T-helper 1 cell (primary cell): Measurements from ENCODE around the gene CNTD1.

Experiments
- DNase-seq, 5 donors: peaks; one replicate each; pipeline ENCODE4 v3.0.0-alpha.2; 2012 to 2020

The CNTD1 gene

GRCh38 chr17:42779936-42780850 lies 18.5 kb upstream of the CNTD1 start, which contains the start of gene WNK4:
Gene WNK4 (plus strand): TSS chr17:42780610. CDS start chr17:42780699, 89 bp downstream.
- DNase-seq: no peak

DNA sequence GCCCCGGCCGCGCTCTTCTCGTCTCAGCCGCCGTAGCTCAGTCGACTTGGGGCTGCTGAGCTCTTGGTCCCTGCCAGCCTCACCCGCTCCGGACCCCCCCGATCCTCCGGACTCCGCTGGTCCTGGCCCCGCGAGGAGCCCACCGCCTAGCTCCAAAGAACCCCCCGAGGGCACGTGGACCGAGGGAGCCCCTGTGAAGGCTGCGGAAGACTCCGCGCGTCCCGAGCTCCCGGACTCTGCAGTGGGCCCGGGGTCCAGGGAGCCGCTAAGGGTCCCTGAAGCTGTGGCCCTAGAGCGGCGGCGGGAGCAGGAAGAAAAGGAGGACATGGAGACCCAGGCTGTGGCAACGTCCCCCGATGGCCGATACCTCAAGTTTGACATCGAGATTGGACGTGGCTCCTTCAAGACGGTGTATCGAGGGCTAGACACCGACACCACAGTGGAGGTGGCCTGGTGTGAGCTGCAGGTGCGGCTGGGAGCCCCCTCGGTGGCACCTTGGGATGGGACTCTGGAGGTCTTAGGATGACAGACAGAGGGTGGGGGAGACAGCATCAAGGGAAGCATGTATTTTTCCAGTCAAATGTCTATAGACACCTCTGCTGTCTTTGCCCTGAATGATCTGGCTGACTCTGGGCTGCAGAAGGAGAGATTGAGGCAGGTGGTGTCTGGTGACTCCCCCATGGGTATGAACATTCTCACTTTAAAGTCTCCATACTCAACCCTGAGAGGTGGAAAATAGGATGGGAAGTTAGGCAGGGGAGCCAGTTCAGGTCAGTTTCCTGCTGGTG lies 17.6 kb upstream of the CNTD1 start:
- DNase-seq: no peak

DNA sequence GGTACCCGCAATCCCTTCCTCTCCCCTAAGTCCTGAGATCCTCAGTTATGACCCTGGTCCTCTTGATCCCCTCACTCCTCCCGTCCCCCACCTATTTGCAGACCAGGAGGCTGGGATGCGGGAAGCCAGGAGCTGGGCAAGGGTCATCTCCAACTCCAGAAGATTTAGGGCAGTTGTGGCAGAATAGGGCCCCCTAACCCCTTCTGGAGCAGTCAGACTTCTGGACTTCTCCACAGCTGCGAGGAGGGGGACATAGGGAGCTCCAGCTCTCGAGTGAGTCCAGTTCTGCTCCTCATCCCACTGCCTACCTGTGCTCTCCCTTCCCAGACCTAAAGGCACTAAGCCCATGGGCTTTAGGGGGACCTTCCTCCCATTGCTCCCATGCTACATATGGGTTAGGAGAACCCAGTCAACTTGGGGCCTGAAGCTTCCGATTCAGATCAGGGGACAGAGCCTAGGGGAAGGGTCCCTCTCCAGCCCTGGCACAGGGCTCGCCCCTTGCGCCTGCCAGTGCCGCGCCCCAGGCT lies 17.0 kb upstream of the CNTD1 start:
- DNase-seq: no peak

- DNase-seq: no peak
These were observed 16.2 kb upstream of the CNTD1 start for GRCh38 chr17:42782166-42783061.

- no peak for DNase-seq
These were observed 15.4 kb upstream of the CNTD1 start for GRCh38 chr17:42783062-42783790.

GRCh38 chr17:42783791-42784138 lies 14.9 kb upstream of the CNTD1 start:
- no peak for DNase-seq

DNA sequence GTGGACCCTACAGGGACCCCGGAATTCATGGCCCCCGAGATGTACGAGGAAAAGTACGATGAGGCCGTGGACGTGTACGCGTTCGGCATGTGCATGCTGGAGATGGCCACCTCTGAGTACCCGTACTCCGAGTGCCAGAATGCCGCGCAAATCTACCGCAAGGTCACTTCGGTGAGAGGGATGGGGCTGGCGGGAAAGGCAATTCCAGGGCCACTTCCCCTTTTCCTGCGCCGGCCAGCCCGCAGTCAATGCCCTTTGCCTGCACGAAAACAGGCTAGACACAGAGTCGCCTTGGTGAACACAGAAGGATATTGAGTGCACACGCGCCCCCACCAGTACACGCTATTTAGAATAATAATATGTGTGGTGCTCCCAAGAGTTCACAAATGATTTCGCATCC lies 14.3 kb upstream of the CNTD1 start:
- DNase-seq: no peak

DNA sequence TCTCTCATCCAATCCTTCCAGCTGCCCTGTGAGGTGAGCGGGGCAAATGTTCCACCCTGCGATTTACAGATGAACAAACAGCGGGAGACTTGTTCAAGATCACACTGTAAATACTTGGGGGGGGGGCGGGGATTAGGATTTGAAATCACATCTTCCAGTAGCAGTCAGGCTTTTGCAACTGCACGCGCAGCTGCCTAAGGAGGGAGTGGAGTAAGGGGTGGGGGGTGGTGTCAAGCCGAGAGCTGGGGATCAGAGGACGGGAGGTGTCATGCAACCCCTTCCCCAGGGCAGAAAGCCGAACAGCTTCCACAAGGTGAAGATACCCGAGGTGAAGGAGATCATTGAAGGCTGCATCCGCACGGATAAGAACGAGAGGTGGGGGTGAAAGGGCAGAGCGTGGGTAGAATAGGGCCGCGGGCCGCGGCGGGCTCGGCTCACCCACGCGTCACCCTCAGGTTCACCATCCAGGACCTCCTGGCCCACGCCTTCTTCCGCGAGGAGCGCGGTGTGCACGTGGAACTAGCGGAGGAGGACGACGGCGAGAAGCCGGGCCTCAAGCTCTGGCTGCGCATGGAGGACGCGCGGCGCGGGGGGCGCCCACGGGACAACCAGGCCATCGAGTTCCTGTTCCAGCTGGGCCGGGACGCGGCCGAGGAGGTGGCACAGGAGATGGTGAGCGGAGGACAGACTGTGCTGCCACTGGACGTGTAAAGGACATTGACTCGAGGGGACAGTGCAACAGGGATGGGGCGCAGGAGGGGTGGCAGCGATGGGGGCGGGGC lies 13.7 kb upstream of the CNTD1 start:
- DNase-seq: no peak

GRCh38 chr17:42787266-42787665 lies 11.4 kb upstream of the CNTD1 start:
- DNase-seq: no peak

GRCh38 chr17:42791948-42792347 lies 6.7 kb upstream of the CNTD1 start:
- no peak for DNase-seq

DNA sequence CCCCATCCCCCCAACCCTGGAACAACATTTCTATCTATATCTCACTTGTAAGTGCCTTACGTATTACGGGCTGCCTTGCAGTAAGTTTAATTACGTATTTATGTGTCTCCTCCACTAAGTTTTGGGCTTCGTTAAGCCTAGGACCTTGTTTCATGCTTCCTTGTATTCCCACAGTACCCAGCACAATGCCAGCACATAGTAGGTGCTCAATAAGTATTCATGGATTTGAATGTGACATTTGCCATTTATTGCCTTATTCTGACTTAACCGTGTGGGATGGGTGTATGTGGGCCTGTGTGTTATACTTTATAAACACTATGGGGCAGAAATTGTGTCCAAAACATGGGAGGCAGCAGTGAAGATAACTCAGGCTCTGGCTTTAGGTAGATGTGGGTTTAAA lies 6.1 kb upstream of the CNTD1 start:
- no peak for DNase-seq

DNA sequence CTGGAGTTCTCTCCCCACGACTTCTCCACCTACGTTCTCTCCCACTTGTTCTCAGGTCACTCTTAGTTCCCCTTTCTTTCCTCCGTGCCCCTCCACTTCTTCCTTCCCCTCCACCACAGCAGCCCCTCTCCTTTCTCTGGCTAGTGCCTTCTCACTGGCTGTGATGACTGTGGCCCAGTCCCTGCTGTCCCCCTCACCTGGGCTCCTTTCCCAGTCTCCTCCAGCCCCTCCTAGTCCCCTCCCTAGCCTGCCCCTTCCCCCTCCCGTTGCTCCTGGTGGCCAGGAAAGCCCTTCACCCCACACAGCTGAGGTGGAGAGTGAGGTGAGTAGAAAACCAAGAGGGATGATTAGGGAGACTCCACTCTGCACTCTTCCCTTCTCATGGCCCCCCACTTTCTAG lies 3.6 kb upstream of the CNTD1 start:
- no peak for DNase-seq

DNA sequence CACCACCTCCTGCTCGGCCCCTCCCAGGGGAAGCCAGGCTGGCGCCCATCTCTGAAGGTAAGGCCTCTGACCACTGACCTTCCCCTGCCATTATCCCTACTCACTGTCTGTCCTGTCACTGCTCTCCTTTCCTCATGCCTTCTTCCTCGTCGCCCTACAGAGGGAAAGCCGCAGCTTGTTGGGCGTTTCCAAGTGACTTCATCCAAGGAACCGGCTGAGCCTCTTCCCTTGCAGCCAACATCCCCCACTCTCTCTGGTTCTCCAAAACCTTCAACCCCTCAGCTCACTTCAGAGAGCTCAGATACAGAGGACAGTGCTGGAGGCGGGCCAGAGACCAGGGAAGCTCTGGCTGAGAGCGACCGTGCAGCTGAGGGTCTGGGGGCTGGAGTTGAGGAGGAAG lies 3.2 kb upstream of the CNTD1 start:
- DNase-seq: no peak

- no peak for DNase-seq
These were observed 2.4 kb upstream of the CNTD1 start for GRCh38 chr17:42796066-42796758.

DNA sequence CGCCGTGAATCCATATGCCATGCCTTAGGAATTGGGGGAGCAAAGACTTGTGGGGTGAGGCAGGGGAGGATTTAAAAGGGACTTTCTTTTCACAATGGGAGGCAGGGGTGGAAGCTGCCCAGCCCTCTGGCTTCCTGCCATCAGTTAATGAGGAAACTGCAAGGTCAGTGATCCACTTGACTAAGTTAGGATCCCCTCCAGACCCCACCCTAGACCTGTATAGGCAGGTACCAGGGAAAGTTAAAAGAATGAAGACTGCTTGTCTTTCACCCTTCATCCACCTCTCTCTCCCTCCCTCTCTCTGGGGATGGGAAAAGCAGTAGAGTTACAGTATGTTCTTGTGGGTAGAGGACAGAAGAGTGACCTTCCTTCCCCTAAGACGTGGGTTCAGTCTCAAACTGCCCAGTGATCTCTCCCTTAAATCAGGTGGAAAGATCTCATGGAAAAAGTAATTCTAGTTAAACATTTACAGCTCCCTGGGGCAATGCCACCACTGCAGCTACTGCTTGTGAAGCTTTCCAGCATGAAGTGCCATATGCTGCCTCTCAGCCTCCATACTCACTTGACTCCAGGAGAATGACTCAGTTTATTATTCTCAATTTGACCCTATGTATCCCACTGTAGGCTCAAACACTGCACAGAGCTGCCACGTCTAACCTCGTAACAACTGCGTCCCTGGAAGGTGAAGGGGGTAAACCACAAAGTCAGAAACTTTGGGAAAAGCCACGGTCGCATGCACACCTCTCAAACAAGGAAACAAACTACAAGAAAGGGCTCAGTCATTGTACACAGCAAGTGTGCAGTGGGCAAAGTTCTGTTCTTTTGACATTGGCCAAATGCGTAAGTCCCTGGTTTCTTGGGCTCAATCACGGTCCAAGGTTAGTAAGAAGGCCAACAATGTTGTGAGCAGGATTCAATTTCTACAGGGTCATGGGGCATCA lies 1.3 kb upstream of the CNTD1 start:
- DNase-seq: no peak

DNA sequence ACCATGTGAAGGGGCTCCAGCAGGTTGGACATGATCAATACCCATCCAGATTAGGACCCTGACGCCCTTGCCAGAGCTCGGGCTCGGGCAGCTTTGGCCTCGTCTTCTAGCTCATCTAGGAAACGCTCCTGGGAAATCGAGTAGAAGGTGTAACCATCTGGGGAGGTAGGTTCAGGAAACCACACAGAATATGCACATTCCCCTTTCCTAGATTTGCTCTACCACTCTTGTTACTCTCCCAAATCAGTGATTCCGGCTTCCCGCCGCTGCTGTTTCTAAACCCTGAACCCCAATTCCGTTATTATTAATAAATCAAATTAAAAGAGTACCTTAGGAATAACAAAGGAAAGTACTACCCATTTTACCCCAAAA lies 664 bp upstream of the CNTD1 start:
- no peak for DNase-seq

DNA sequence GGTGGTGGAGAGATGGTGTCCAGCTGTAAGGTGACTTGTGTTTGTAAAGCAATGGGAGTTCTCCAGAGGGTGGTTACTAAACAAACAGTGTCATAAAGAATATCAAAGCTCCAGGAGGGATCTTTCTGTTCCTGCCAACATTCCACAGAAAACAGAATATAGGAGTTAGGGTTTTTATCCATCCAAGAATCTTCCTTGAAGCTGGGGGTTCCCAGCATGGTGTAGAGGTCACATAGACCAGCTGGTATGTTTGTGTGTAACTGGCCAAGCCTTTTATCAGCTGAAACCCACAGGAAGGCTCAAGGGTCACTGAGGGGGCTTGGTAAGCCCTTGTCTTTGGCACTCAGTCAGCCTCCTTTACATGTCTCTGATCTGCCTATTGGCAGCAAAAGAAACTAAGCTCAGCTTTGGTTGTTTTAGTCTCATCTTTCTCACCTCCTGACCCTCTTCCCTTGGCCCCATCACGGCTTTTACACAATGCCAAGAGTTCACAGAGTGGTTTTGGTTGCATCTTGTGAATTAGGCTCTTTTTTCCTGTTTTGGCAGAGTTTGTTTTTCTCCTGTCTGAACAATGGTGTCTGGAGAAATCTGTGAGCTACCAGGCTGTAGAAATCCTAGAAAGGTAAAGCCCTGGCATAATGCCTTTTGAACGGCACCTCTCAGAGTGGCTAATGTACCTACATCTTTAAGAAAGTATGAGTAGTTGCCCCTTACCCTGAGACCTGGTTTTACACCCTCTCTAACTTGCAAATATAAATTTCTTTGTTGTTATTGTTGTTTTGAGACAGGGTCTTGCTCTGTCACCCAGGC lies 4.6 kb downstream of the CNTD1 start:
- no peak for DNase-seq

GRCh38 chr17:42804918-42805367 lies 6.3 kb downstream of the CNTD1 start:
- DNase-seq: no peak
